Measurements from ENCODE around the gene XYLB.

XYLB gene

GRCh38 chr3:38314112-38314763 lies 32.3 kb upstream of the XYLB start:
- Histone ChIP-seq H3K27ac (ENCODE audit: low read length) (no peak overlapping the region), H3K79me2 (ENCODE audit: insufficient read depth, low read length) (no peaks in the 10 kb centered on the region), H3K4me3 (ENCODE audit: low read depth in 1 of 2, low read length in 2 of 2) (no peak overlapping the region), H4K20me1 (ENCODE audit: insufficient read depth, low read length) (no peaks in the 10 kb centered on the region), H3K27me3 (ENCODE audit: insufficient read depth, low read length, poor library complexity) (peaks cover 6% of the 10 kb centered on the region), H2AFZ (ENCODE audit: low read depth, low read length) (no peak overlapping the region), H3K36me3 (ENCODE audit: insufficient read depth, low read length) (no peaks in the 10 kb centered on the region), H3K9me3 (ENCODE audit: insufficient read depth, low read length, severe bottlenecking) (no peaks in the 10 kb centered on the region), H3K9ac (ENCODE audit: low read depth, low read length) (no peak overlapping the region), H3K4me2 (ENCODE audit: insufficient read depth, low read length) (no peak overlapping the region), H3K4me1 (ENCODE audit: insufficient read depth, low read length) (no peaks in the 10 kb centered on the region)
- DNase-seq (no peak), ATAC-seq (ENCODE audit: insufficient read depth, low read depth) (no peak)
- no peak for TF ChIP-seq CTCF (IDR thresholded peaks at IDR 0.05; ENCODE audit: borderline replicate concordance, extremely low read depth, low read length, poor library complexity, severe bottlenecking)
- no peak for TF ChIP-seq EZH2 (IDR thresholded peaks at IDR 0.05; ENCODE audit: borderline replicate concordance, low read depth, low read length, severe bottlenecking)

GRCh38 chr3:38314764-38315487 lies 31.7 kb upstream of the XYLB start:
- Histone ChIP-seq H4K20me1 (ENCODE audit: insufficient read depth, low read length) (no peaks in the 10 kb centered on the region), H3K9me3 (ENCODE audit: insufficient read depth, low read length, severe bottlenecking) (no peaks in the 10 kb centered on the region), H3K4me1 (ENCODE audit: insufficient read depth, low read length) (no peaks in the 10 kb centered on the region), H2AFZ (ENCODE audit: low read depth, low read length) (no peak overlapping the region), H3K4me2 (ENCODE audit: insufficient read depth, low read length) (no peak overlapping the region), H3K79me2 (ENCODE audit: insufficient read depth, low read length) (no peaks in the 10 kb centered on the region), H3K27ac (ENCODE audit: low read length) (no peak overlapping the region), H3K36me3 (ENCODE audit: insufficient read depth, low read length) (no peaks in the 10 kb centered on the region), H3K27me3 (ENCODE audit: insufficient read depth, low read length, poor library complexity) (peaks cover 6% of the 10 kb centered on the region), H3K4me3 (ENCODE audit: low read depth in 1 of 2, low read length in 2 of 2) (no peak overlapping the region), H3K9ac (ENCODE audit: low read depth, low read length) (no peak overlapping the region)
- no peak for ATAC-seq (ENCODE audit: insufficient read depth, low read depth)
- TF ChIP-seq CTCF (IDR thresholded peaks at IDR 0.05; ENCODE audit: borderline replicate concordance, extremely low read depth, low read length, poor library complexity, severe bottlenecking) (no peak), EZH2 (IDR thresholded peaks at IDR 0.05; ENCODE audit: borderline replicate concordance, low read depth, low read length, severe bottlenecking) (no peak)
- DNase-seq, result no peak

GRCh38 chr3:38315488-38316230 lies 30.9 kb upstream of the XYLB start:
- Histone ChIP-seq H3K27me3 (ENCODE audit: insufficient read depth, low read length, poor library complexity) (peaks cover 6% of the 10 kb centered on the region), H3K9me3 (ENCODE audit: insufficient read depth, low read length, severe bottlenecking) (no peaks in the 10 kb centered on the region), H3K27ac (ENCODE audit: low read length) (no peak overlapping the region), H3K4me3 (ENCODE audit: low read depth in 1 of 2, low read length in 2 of 2) (no peak overlapping the region), H3K4me1 (ENCODE audit: insufficient read depth, low read length) (no peaks in the 10 kb centered on the region), H3K79me2 (ENCODE audit: insufficient read depth, low read length) (no peaks in the 10 kb centered on the region), H2AFZ (ENCODE audit: low read depth, low read length) (no peak overlapping the region), H3K36me3 (ENCODE audit: insufficient read depth, low read length) (no peaks in the 10 kb centered on the region), H4K20me1 (ENCODE audit: insufficient read depth, low read length) (no peaks in the 10 kb centered on the region), H3K4me2 (ENCODE audit: insufficient read depth, low read length) (no peak overlapping the region), H3K9ac (ENCODE audit: low read depth, low read length) (no peak overlapping the region)
- ATAC-seq (ENCODE audit: insufficient read depth, low read depth), result no peak
- DNase-seq, result no peak
- TF ChIP-seq EZH2 (IDR thresholded peaks at IDR 0.05; ENCODE audit: borderline replicate concordance, low read depth, low read length, severe bottlenecking) (no peak), CTCF (IDR thresholded peaks at IDR 0.05; ENCODE audit: borderline replicate concordance, extremely low read depth, low read length, poor library complexity, severe bottlenecking) (no peak)

Data from DND-41 (cell line).